Activated gamma-delta T cell treated with anti-CD3 and anti-CD28 coated beads, Interleukin-2, amount 50 U/mL, for 16 hours (primary cell): Measurements from ENCODE around the gene GRIK3.

ENCODE experiments used
- DNase-seq: peaks from one replicate; pipeline ENCODE4 v3.0.0-alpha.2; 2020; ENCODE audit warnings: low read depth

GRIK3 gene

GRCh38 chr1:36824390-36824861 lies 209.9 kb downstream of the GRIK3 start:
- DNase-seq = no peak

GRCh38 chr1:36822648-36823047 lies 211.7 kb downstream of the GRIK3 start:
- DNase-seq = no peak

- no peak for DNase-seq
Observed at GRCh38 chr1:36821386-36821785, 212.9 kb downstream of the GRIK3 start.

GRCh38 chr1:36818771-36819170 lies 215.5 kb downstream of the GRIK3 start:
- no peak for DNase-seq

GRCh38 chr1:36816348-36816747 lies 218.0 kb downstream of the GRIK3 start:
- no peak for DNase-seq

- DNase-seq = no peak
Observed at GRCh38 chr1:36814774-36815173, 219.5 kb downstream of the GRIK3 start.

GRCh38 chr1:36814083-36814482 lies 220.2 kb downstream of the GRIK3 start:
- DNase-seq = no peak

- no peak for DNase-seq
Observed at GRCh38 chr1:36807262-36807661, 227.1 kb downstream of the GRIK3 start.

- no peak for DNase-seq
Observed at GRCh38 chr1:36805979-36806640, 228.2 kb downstream of the GRIK3 start.

- no peak for DNase-seq
Observed at GRCh38 chr1:36804669-36805314, 229.5 kb downstream of the GRIK3 start.

- no peak for DNase-seq
Observed at GRCh38 chr1:36803868-36804570, 230.3 kb downstream of the GRIK3 start.

GRCh38 chr1:36802018-36802417 lies 232.3 kb downstream of the GRIK3 start:
- no peak for DNase-seq

GRCh38 chr1:36797761-36798160 lies 236.6 kb downstream of the GRIK3 start:
- DNase-seq = no peak

GRCh38 chr1:36796733-36797132 lies 237.6 kb downstream of the GRIK3 start:
- no peak for DNase-seq

GRCh38 chr1:36796106-36796590 lies 238.2 kb downstream of the GRIK3 start:
- no peak for DNase-seq

GRCh38 chr1:36794460-36794859 lies 239.9 kb downstream of the GRIK3 start:
- DNase-seq = no peak

- DNase-seq = no peak
Observed at GRCh38 chr1:36793452-36793851, 240.9 kb downstream of the GRIK3 start.

GRCh38 chr1:36792292-36792691 lies 242.0 kb downstream of the GRIK3 start:
- DNase-seq = no peak

GRCh38 chr1:36790191-36790590 lies 244.1 kb downstream of the GRIK3 start:
- DNase-seq = no peak

- no peak for DNase-seq
Observed at GRCh38 chr1:36789535-36789934, 244.8 kb downstream of the GRIK3 start.

- DNase-seq = no peak
Observed at GRCh38 chr1:36787312-36787913, 246.9 kb downstream of the GRIK3 start.

- DNase-seq = no peak
Observed at GRCh38 chr1:36786425-36786824, 247.9 kb downstream of the GRIK3 start.
